GM10847 (cell line): ENCODE results near the gene PDE4D.

Experiments
- POLR2A ChIP-seq: IDR thresholded peaks from 2 replicates; pipeline ENCODE4 v1.6.1; 2011; ENCODE audit not compliant: insufficient read length; ENCODE audit errors: extremely low read depth

PDE4D gene

GRCh38 chr5:59828623-59829022 is 64.9 kb downstream of the PDE4D start:
- no peak for TF ChIP-seq POLR2A

- no peak for TF ChIP-seq POLR2A
These were observed 66.5 kb downstream of the PDE4D start for GRCh38 chr5:59826996-59827395.

GRCh38 chr5:59823420-59823819 is 70.1 kb downstream of the PDE4D start:
- TF ChIP-seq POLR2A: no peak

DNA sequence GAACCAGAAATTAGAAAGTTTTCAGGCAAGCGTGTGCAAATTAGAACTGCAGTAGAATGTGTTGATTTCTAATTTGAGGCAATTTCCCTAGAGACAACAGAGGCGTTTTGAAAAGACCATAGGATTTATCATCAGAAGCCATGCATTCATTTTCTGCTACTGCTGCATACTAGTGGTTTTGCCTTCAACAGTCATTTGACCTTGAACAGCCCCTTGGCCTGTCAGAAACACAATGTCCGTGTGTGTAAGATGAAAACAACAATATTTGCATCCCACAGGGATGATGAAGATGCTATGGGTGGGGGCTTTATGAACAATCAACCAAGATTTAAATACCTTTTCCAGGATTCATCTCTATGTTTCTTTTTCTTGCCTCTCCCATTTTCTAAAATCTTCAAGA is 73.7 kb downstream of the PDE4D start:
- TF ChIP-seq POLR2A: no peak

GRCh38 chr5:59817536-59817935 is 76.0 kb downstream of the PDE4D start:
- TF ChIP-seq POLR2A: no peak

GRCh38 chr5:59816654-59817300 is 76.7 kb downstream of the PDE4D start:
- no peak for TF ChIP-seq POLR2A

- TF ChIP-seq POLR2A: no peak
These were observed 79.0 kb downstream of the PDE4D start for GRCh38 chr5:59814537-59814872.

GRCh38 chr5:59813761-59814536 is 79.6 kb downstream of the PDE4D start:
- TF ChIP-seq POLR2A: no peak

DNA sequence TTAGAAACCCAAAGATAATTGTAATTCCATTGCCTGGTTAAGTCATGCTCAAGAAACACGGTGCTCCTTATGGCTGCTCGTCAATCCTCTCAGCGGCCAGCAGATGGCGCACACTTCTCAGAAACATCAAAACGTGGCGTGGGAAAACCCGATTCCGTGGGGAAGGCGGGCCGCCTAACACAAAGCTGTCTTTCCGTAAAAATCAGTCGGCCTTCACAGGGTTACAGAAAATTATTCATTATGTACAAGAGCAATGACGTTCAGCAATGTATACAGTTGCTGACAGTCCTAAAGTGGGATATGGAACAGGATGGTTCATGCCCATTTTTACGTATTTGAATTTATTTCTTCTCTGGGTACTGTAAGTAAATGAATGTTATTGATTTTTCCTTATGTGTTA is 83.5 kb downstream of the PDE4D start:
- TF ChIP-seq POLR2A: no peak

GRCh38 chr5:59807806-59808205 is 85.7 kb downstream of the PDE4D start:
- no peak for TF ChIP-seq POLR2A

- no peak for TF ChIP-seq POLR2A
These were observed 93.1 kb downstream of the PDE4D start for GRCh38 chr5:59800347-59800893.

DNA sequence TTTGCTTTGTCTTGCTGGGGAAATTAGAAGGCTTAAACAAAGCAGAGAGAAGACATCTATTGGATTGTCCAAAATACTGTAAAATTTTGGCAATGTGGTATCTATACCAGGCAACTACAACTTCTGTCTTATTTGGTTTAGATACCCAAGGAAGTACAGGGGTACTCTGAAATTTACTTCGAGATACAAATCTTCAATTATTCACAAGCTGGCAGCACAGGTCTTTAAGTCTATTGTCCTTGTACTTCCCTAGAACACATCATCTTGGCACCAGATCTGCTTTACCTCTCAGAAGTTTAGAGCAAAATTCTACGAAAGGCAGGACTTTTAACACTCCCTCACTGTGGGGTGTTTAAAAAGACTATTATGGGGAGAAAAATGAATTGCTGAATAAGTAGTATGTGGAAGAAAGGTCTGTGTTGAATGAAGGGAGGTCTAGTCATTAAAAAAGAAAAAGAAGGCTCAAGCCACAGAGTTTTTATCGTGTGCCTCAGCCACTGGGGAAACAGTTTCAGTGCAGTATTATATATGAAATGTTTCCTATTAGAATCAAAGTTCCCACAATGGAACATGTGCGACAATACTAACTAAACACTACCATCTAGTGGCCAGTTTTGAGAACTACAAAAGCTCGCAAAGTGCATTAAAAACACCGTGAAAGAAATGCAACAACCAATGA is 93.7 kb downstream of the PDE4D start:
- TF ChIP-seq POLR2A: no peak

DNA sequence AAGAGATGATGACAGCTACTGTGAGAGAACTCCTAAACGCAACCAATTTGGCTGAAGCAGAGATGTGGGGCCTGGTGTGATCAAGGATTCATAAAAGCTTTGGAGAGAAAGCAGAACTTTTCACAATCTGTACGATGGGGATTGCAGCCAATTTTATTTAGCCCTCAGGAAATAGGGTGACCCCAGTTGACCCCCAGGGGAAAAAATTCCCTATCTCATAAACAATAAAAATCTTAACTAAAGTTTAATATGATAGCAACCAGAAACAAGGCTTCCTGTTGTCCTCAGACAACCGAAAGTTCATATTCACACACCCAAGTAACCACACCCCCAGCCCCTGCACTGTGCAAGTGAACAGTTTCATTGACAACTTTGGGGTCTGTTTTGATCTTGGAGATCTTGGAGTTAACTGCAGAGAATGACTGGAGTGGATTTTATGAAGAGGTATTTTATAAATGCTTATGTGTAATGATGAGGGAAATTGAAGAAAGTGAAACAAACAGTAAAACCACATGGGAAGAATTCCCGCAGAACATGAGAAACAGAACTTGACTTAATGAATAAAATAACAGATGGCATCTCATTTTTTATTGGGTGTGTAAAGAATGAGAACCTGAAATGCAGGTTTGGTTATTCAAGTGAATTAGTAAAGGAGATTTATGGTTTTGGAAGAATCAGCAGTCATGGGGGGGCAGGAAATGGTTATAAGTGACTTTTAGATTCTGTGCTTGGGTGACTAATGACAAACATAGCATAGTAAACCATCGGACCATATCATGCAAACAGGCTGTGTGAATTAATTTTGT is 94.5 kb downstream of the PDE4D start:
- no peak for TF ChIP-seq POLR2A

DNA sequence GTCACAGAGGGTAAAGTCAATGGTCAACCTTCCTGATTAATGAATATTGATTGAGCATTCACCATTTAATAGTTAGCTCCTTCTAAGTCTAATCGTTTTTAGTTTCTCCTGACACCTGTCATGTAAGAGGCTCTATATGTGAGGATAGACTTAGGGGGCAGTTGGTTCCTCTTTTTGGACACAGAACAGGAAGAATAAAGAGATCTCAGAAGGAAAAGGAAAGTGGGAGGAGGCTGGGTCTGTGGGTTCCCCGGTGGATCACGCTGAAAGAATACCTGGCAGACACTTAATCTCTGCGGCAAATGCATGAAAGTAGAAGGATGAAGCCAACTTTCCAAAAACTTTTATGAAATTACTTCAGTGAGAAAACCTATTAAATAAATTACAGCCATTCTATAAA is 98.4 kb downstream of the PDE4D start:
- no peak for TF ChIP-seq POLR2A

GRCh38 chr5:59792983-59793585 is 100.4 kb downstream of the PDE4D start:
- no peak for TF ChIP-seq POLR2A

GRCh38 chr5:59791617-59792016 is 101.9 kb downstream of the PDE4D start:
- no peak for TF ChIP-seq POLR2A
